ENCODE measurements around the gene BLOC1S5.
"Not testable (repeated sequence)": the region's sequence is repeated elsewhere in the genome, so short reads cannot be mapped to it uniquely, and the experiment has no call there.

BLOC1S5 gene

DNA sequence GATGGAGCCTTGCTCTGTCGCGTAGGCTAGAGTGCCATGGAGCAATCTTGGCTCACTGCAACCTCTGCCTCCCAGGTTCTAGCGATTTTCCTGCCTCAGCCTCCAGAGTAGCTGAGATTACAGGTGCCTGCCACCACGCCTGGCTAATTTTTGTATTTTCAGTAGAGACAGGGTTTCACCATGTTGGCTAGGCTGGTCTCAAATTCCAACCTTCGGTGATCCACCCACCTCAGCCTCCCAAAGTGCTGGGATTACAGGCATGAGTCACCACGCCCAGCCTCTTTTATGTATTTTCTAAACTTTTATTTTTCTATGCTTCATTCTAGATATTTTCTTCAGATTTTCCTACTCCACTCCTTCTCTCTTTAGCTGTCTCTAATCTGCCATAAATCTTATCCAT, 80.2 kb downstream of the BLOC1S5 start:
- not testable (repeated sequence) for H3K9me3 ChIP-seq (ENCODE audit: low read length); H3K4me3 ChIP-seq (ENCODE audit: low read depth in 1 of 2, low read length in 2 of 2); H3K27me3 ChIP-seq (ENCODE audit: control insufficient read depth in 1 of 2, insufficient read depth in 2 of 2, low read length in 2 of 2); H3K9ac ChIP-seq (ENCODE audit: low read length); H3K27ac ChIP-seq (ENCODE audit: low read depth, low read length); H3K4me1 ChIP-seq (ENCODE audit: insufficient read depth, low read length); H3K36me3 ChIP-seq (ENCODE audit: insufficient read depth, low read length)

DNA sequence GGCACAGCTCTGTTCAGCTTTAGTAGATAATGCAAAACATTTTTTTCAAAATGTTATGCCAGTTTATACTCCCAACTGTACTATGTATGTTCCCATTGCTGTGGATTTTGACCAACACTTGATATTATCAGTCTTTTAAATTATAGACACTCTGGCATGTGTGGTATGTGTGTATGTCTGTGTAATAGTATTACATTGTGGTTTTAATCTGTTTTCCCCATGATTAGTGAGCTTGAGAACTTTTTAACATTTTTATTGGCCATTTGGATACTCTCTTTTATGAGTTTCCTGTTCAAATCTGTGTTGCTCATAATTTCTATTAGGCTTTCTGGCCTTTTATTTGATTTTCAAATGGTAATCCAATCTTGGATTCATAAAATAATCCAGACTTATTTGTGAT, 84.4 kb downstream of the BLOC1S5 start:
- no peak overlapping the region for H3K27ac ChIP-seq (ENCODE audit: low read depth, low read length)
- H3K9ac ChIP-seq (ENCODE audit: low read length) = no peak overlapping the region
- peaks cover 13% of the 10 kb centered on the region for H3K4me1 ChIP-seq (ENCODE audit: insufficient read depth, low read length)
- H3K9me3 ChIP-seq (ENCODE audit: low read length) = no peaks in the 10 kb centered on the region
- H3K36me3 ChIP-seq (ENCODE audit: insufficient read depth, low read length) = no peaks in the 10 kb centered on the region
- H3K27me3 ChIP-seq (ENCODE audit: control insufficient read depth in 1 of 2, insufficient read depth in 2 of 2, low read length in 2 of 2) = no peaks in the 10 kb centered on the region
- no peak overlapping the region for H3K4me3 ChIP-seq (ENCODE audit: low read depth in 1 of 2, low read length in 2 of 2)

DNA sequence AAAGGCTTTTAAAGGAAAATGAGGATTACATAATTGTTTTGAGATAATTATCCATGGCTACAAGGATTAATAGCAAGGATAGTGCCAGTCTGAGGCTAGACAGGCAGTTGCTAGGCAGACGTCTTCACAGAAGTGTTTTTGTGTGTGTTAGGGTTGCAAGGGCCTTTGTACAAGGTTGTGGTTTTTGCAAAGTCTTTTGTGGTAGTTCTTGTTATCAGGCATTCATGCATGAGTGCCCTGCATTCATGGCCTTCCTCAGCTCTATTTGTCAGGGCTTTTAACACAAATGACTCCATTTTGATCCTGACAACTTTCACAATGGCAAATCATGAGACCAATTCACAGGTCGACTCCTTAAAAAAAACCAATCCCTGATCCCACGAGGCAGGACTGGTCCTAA, 85.5 kb downstream of the BLOC1S5 start:
- H3K4me1 ChIP-seq (ENCODE audit: insufficient read depth, low read length) = peaks cover 14% of the 10 kb centered on the region
- no peaks in the 10 kb centered on the region for H3K36me3 ChIP-seq (ENCODE audit: insufficient read depth, low read length)
- no peaks in the 10 kb centered on the region for H3K9me3 ChIP-seq (ENCODE audit: low read length)
- no peak overlapping the region for H3K27ac ChIP-seq (ENCODE audit: low read depth, low read length)
- H3K27me3 ChIP-seq (ENCODE audit: control insufficient read depth in 1 of 2, insufficient read depth in 2 of 2, low read length in 2 of 2) = no peaks in the 10 kb centered on the region
- H3K4me3 ChIP-seq (ENCODE audit: low read depth in 1 of 2, low read length in 2 of 2) = no peak overlapping the region
- H3K9ac ChIP-seq (ENCODE audit: low read length) = no peak overlapping the region

DNA sequence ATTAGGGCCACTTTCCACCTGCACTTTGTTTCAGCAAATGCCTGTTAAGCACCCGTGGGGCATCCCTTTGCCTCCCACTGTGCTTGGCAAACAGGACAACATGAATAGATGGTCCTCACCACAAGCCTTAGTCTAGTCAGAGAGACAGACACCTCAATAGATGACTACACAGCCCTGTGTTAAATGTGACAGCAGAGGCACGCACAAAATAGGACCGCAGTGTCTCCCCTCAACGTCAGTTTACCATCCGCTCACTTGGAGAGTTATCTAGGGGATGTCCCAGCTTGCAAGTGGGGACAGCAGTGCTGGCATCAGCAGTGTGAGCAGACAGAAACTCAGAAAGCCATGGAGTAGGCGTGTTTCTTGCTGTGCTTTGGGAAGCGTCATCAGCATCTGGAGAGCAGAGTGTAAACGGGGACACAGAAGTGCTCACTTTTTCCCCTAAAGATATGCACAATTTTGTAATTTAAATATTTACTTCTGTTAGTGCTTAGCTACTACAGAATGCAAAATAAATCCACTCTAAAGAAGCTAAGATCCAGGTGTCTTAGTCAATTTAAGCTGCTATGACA, 87.6 kb downstream of the BLOC1S5 start:
- no peaks in the 10 kb centered on the region for H3K27me3 ChIP-seq (ENCODE audit: control insufficient read depth in 1 of 2, insufficient read depth in 2 of 2, low read length in 2 of 2)
- peaks cover 14% of the 10 kb centered on the region for H3K4me1 ChIP-seq (ENCODE audit: insufficient read depth, low read length)
- H3K36me3 ChIP-seq (ENCODE audit: insufficient read depth, low read length) = no peaks in the 10 kb centered on the region
- H3K9me3 ChIP-seq (ENCODE audit: low read length) = no peaks in the 10 kb centered on the region
- no peak overlapping the region for H3K9ac ChIP-seq (ENCODE audit: low read length)
- no peak overlapping the region for H3K4me3 ChIP-seq (ENCODE audit: low read depth in 1 of 2, low read length in 2 of 2)
- H3K27ac ChIP-seq (ENCODE audit: low read depth, low read length) = no peak overlapping the region

DNA sequence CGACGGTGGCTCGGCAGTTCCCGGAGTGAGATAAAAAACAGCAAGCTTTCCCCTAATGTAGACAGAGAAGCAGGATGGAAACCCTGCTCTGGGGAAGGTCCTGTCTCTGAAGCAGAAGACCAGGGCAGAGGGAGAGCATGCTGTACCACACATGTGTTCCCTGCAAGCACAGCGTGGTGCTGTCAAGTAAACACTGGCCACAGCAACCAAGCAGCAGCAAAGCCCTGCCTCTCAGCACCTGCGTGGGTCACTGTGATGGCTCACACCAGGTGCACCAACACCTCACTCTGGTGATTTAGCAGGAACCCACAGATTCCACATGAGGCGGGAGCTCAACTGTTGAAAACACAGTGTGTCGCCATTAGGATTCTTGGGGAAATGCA, 88.4 kb downstream of the BLOC1S5 start:
- Histone ChIP-seq H3K36me3 (ENCODE audit: insufficient read depth, low read length) (no peaks in the 10 kb centered on the region), H3K4me1 (ENCODE audit: insufficient read depth, low read length) (peaks cover 14% of the 10 kb centered on the region), H3K9me3 (ENCODE audit: low read length) (no peaks in the 10 kb centered on the region), H3K27ac (ENCODE audit: low read depth, low read length) (no peak overlapping the region), H3K9ac (ENCODE audit: low read length) (no peak overlapping the region), H3K4me3 (ENCODE audit: low read depth in 1 of 2, low read length in 2 of 2) (peak overlapping the region in 1 of 2 donors; percentile 26), H3K27me3 (ENCODE audit: control insufficient read depth in 1 of 2, insufficient read depth in 2 of 2, low read length in 2 of 2) (no peaks in the 10 kb centered on the region)

DNA sequence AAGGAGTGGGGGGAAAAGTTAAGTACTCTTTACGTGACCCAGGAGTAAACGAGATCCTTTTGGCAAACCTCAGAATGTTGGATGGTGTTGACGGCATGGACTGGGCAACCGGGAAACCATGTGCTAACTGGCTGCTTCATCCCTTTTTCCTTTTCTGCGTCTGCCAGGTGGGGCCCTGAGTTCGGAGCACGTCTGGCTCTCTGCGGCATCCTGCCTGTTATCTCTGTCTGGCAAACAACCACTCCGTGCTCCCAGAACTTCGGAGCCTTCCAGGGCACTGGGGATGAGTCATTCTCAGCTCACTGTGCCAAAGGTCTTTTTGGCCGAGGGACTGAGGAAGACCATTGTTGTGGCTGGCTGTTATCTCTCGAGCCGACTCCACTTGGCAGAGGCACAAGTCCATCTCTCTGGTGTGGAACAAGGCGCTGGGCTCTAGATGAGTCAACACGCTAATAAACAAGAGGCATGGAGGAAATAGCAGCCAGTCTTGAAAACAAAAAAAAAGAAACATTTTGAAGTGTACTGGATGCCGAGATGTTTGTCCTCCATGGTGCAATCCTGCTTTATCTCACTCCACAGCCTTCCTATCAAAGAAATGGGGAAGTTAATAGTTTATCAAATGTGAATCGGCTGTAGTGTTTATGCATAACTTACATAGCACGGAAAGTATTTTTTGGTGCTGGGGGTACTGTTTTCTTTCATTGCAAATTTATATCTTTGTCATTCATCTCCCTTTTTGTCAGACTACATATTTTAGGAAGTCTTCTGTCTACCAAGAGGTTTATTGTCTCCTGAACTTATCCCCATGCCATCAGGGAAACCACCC, 89.0 kb downstream of the BLOC1S5 start:
- H3K36me3 ChIP-seq (ENCODE audit: insufficient read depth, low read length) = no peaks in the 10 kb centered on the region
- no peak overlapping the region for H3K27ac ChIP-seq (ENCODE audit: low read depth, low read length)
- H3K27me3 ChIP-seq (ENCODE audit: control insufficient read depth in 1 of 2, insufficient read depth in 2 of 2, low read length in 2 of 2) = no peaks in the 10 kb centered on the region
- no peaks in the 10 kb centered on the region for H3K9me3 ChIP-seq (ENCODE audit: low read length)
- H3K4me3 ChIP-seq (ENCODE audit: low read depth in 1 of 2, low read length in 2 of 2) = peak overlapping the region in 1 of 2 donors; percentile 26
- peaks cover 14% of the 10 kb centered on the region for H3K4me1 ChIP-seq (ENCODE audit: insufficient read depth, low read length)
- no peak overlapping the region for H3K9ac ChIP-seq (ENCODE audit: low read length)

DNA sequence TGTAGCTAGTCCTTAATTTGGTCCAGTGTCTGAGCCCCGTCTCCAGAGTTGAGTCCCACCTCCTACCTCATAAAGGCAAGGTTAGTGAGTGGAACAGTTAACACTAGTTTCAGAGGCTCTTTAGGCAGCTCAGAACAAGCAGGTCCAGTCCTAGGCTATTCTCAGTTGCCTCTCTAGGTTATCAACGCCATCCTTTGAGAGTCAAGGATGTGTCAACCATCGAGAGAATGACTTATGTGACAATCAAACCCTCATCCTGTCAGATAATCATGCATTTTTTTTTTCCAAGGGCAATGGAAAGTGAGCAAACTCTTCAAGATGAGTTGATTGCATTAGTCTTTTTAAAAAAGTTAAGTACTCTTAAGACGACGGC, 89.6 kb downstream of the BLOC1S5 start:
- no peak overlapping the region for H3K27ac ChIP-seq (ENCODE audit: low read depth, low read length)
- peak overlapping the region in 1 of 2 donors; percentile 26 for H3K4me3 ChIP-seq (ENCODE audit: low read depth in 1 of 2, low read length in 2 of 2)
- peaks cover 14% of the 10 kb centered on the region for H3K4me1 ChIP-seq (ENCODE audit: insufficient read depth, low read length)
- no peaks in the 10 kb centered on the region for H3K27me3 ChIP-seq (ENCODE audit: control insufficient read depth in 1 of 2, insufficient read depth in 2 of 2, low read length in 2 of 2)
- H3K9ac ChIP-seq (ENCODE audit: low read length) = no peak overlapping the region
- no peaks in the 10 kb centered on the region for H3K9me3 ChIP-seq (ENCODE audit: low read length)
- H3K36me3 ChIP-seq (ENCODE audit: insufficient read depth, low read length) = no peaks in the 10 kb centered on the region

DNA sequence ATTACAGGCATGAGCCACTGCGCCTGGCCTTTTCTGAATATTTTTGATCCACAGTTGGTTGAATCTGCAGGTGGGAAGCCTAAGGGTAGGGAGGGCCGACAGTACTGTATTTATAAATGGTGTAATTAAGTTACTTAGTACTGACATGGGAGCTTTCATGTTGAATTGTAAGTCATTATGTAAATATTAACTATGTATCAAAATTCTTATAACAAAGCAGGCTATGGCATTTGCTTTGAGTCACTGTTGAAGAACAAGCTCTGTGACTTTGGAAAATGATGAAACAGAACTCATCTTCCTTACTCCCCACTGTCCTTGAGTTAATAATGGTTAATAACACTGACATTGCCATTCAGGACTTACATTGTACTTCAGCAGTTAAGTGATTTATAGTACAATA, 90.6 kb downstream of the BLOC1S5 start:
- no peak overlapping the region for H3K4me3 ChIP-seq (ENCODE audit: low read depth in 1 of 2, low read length in 2 of 2)
- no peaks in the 10 kb centered on the region for H3K9me3 ChIP-seq (ENCODE audit: low read length)
- H3K4me1 ChIP-seq (ENCODE audit: insufficient read depth, low read length) = peaks cover 14% of the 10 kb centered on the region
- H3K27ac ChIP-seq (ENCODE audit: low read depth, low read length) = no peak overlapping the region
- no peak overlapping the region for H3K9ac ChIP-seq (ENCODE audit: low read length)
- no peaks in the 10 kb centered on the region for H3K36me3 ChIP-seq (ENCODE audit: insufficient read depth, low read length)
- no peaks in the 10 kb centered on the region for H3K27me3 ChIP-seq (ENCODE audit: control insufficient read depth in 1 of 2, insufficient read depth in 2 of 2, low read length in 2 of 2)

DNA sequence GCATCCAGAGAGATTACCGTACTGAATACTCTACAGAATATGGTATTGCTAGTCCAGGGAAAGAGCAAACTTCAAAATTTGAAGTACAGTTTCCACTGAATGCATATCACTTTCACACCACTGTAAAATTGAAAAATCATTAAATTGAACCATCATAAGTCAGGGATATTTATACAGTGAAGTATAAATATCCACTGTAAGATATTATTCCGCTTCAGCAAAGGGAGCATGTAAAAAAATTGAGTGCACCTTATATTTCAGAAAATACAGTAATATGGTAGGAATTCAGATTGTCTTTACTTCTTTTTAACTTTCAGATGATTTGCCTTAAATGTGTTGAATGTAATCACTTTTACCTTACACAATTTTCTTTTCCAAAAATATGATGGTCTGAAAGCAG, 92.7 kb downstream of the BLOC1S5 start:
- Histone ChIP-seq H3K4me1 (ENCODE audit: insufficient read depth, low read length) (peaks cover 14% of the 10 kb centered on the region), H3K9me3 (ENCODE audit: low read length) (no peaks in the 10 kb centered on the region), H3K9ac (ENCODE audit: low read length) (no peak overlapping the region), H3K36me3 (ENCODE audit: insufficient read depth, low read length) (no peaks in the 10 kb centered on the region), H3K4me3 (ENCODE audit: low read depth in 1 of 2, low read length in 2 of 2) (no peak overlapping the region), H3K27me3 (ENCODE audit: control insufficient read depth in 1 of 2, insufficient read depth in 2 of 2, low read length in 2 of 2) (no peaks in the 10 kb centered on the region), H3K27ac (ENCODE audit: low read depth, low read length) (no peak overlapping the region)

DNA sequence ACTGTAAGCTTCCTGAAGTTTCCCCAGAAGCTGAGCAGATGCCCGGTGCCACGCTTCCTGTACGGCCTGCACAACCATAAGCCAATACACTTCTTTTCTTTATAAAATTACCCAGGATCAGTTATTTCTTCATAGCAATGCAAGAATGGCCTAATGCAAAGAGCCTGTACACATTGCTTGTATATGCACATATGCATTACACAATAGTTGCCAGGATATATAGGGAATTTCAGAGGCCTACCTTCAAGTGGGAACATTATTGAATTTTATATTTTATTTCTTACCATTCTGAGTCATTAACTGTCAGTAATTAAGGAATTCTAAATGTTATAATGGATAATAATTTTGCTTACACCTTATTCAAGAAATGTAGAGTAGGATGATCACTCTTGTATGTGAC, 93.6 kb downstream of the BLOC1S5 start:
- Histone ChIP-seq H3K9ac (ENCODE audit: low read length) (no peak overlapping the region), H3K27me3 (ENCODE audit: control insufficient read depth in 1 of 2, insufficient read depth in 2 of 2, low read length in 2 of 2) (no peaks in the 10 kb centered on the region), H3K4me3 (ENCODE audit: low read depth in 1 of 2, low read length in 2 of 2) (no peak overlapping the region), H3K4me1 (ENCODE audit: insufficient read depth, low read length) (peaks cover 10% of the 10 kb centered on the region), H3K27ac (ENCODE audit: low read depth, low read length) (no peak overlapping the region), H3K36me3 (ENCODE audit: insufficient read depth, low read length) (no peaks in the 10 kb centered on the region), H3K9me3 (ENCODE audit: low read length) (no peaks in the 10 kb centered on the region)

Measured in muscle layer of colon (tissue), 2 donors.